GM23248 (cell line): ENCODE measurements around the gene RAB31. TPM values are rescaled to one million over a fixed set of nuclear protein-coding genes. Genes with fewer than 3 reads are reported as not detected.

Experiments used
- DNase-seq: peaks from one replicate; pipeline ENCODE4 v3.0.0-alpha.2; 2015
- H2AFZ ChIP-seq: fragments of 200-600 bp; sonication (generic); 2 replicates; pipeline ENCODE4 v1.6.1; 2016; ENCODE audit warnings: antibody characterized with exemption
- H3F3A ChIP-seq: fragments of 200-600 bp; sonication (generic); 2 replicates; pipeline ENCODE4 v1.6.1; 2016; ENCODE audit warnings: mild to moderate bottlenecking, antibody characterized with exemption, mixed run types; ENCODE audit not compliant: insufficient read depth
- H3K27ac ChIP-seq: fragments of 200-600 bp; sonication (generic); 2 replicates; pipeline ENCODE4 v1.5.1; 2016; ENCODE audit warnings: mild to moderate bottlenecking
- H3K27me3 ChIP-seq: fragments of 200-600 bp; sonication (generic); replicated peaks from 2 replicates; pipeline ENCODE4 v1.6.1; 2016; ENCODE audit warnings: mild to moderate bottlenecking; ENCODE audit not compliant: insufficient read depth
- H3K36me3 ChIP-seq: fragments of 200-600 bp; sonication (generic); 2 replicates; pipeline ENCODE4 v1.6.1; 2016; ENCODE audit warnings: low read depth, mild to moderate bottlenecking
- H3K4me1 ChIP-seq: fragments of 200-600 bp; sonication (generic); 2 replicates; pipeline ENCODE4 v1.6.1; 2016; ENCODE audit warnings: mild to moderate bottlenecking; ENCODE audit not compliant: insufficient read depth
- H3K4me2 ChIP-seq: fragments of 200-600 bp; sonication (generic); one replicate; pipeline ENCODE4 v1.6.1; 2016; ENCODE audit warnings: mild to moderate bottlenecking; ENCODE audit not compliant: unreplicated experiment
- H3K4me3 ChIP-seq: fragments of 200-600 bp; sonication (generic); 2 replicates; pipeline ENCODE4 v1.5.1; 2016; ENCODE audit warnings: mild to moderate bottlenecking
- H3K79me2 ChIP-seq: fragments of 200-600 bp; sonication (generic); 2 replicates; pipeline ENCODE4 v1.6.1; 2016; ENCODE audit warnings: mild to moderate bottlenecking; ENCODE audit not compliant: insufficient read depth
- H3K9ac ChIP-seq: fragments of 200-600 bp; sonication (generic); 2 replicates; pipeline ENCODE4 v1.6.1; 2016; ENCODE audit warnings: mild to moderate bottlenecking
- H3K9me2 ChIP-seq: fragments of 200-600 bp; sonication (generic); 2 replicates; pipeline ENCODE4 v1.6.1; 2016; ENCODE audit warnings: mixed run types, mild to moderate bottlenecking, moderate library complexity; ENCODE audit not compliant: insufficient read depth
- H3K9me3 ChIP-seq: fragments of 200-600 bp; sonication (generic); one replicate; pipeline ENCODE4 v1.6.1; 2017; ENCODE audit warnings: low read depth
- H4K20me1 ChIP-seq: fragments of 200-600 bp; sonication (generic); 2 replicates; pipeline ENCODE4 v1.6.0; 2016; ENCODE audit not compliant: insufficient read depth
- EZH2 ChIP-seq: fragments of 200-600 bp; sonication (generic); IDR thresholded peaks from 2 replicates; pipeline ENCODE4 v1.6.1; 2018; ENCODE audit warnings: antibody characterized with exemption, mild to moderate bottlenecking; ENCODE audit not compliant: insufficient read depth, poor library complexity, severe bottlenecking
- EZH2phosphoT487 ChIP-seq: fragments of 200-600 bp; sonication (generic); IDR thresholded peaks from 2 replicates; pipeline ENCODE4 v1.6.1; 2018; ENCODE audit warnings: antibody characterized with exemption, moderate library complexity, mild to moderate bottlenecking, low read depth; ENCODE audit not compliant: insufficient read depth
- WGBS, 2 experiments: methylation state at CpG; one replicate each; pipeline ENCODE4 v1.1.6; 2015 to 2017; ENCODE audit warnings: low lambda C conversion rate in 2 of 2, low coverage in 1 of 2; ENCODE audit errors: missing lambda C conversion rate in 2 of 2; 5-methylcytosine and 5-hydroxymethylcytosine counted together
- in situ Hi-C: fragments of 300-500 bp; cut with MboI; formaldehyde crosslinking; loops from 2 replicates; pipeline ENCODE4 v1.15.0; 2020
- polyA plus RNA-seq: library from polyadenylated mRNA; unstranded; fragments of >200 nt; fragmentation: Nextera tagmentation; extraction: Ambion mirVana; gene quantifications from 2 replicates; pipeline ENCODE4 v1.2.1, GENCODE V29; 2016
- total RNA-seq: library from RNA; depleted of rRNA; stranded (reverse); fragments of >200 nt; shearing (Covaris generic); gene quantifications from 2 replicates; pipeline ENCODE4 v1.2.3, GENCODE V29; 2014

Gene RAB31
- total and polyA plus RNA-seq, 2 experiments from 2014 or later, result 49.2 to 144 TPM

DNA sequence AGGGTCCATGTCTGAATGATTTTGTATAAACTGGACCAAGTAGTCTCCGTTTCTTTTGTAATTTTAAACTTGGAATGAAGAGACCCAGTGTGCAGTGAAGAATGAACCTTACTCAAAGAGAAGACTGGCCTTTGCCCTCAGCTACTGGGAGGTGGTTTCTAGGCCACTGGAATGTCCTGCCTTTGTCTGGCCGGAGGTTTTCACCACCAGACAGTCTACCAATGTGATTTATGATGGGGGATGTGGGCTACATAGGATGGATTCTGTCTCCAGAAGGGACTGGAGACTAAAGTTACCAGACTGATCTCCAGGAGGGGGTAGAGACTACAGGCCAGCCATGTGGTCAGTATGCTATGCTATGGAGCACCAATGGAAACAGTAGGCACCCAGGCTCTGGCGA, 42.8 kb upstream of the RAB31 start:
- Histone ChIP-seq H3K4me2 (no peak overlapping the region), H3K36me3 (no peaks in the 10 kb centered on the region), H3K4me1 (no peaks in the 10 kb centered on the region), H3K27ac (no peak overlapping the region), H3K79me2 (no peaks in the 10 kb centered on the region), H3K9ac (no peak overlapping the region), H3K9me2 (no peaks in the 10 kb centered on the region), H2AFZ (no peak overlapping the region), H3K27me3 (no peaks in the 10 kb centered on the region), H3K4me3 (no peak overlapping the region), H3F3A (no peaks in the 10 kb centered on the region), H4K20me1 (no peaks in the 10 kb centered on the region), H3K9me3 (no peaks in the 10 kb centered on the region)
- in situ Hi-C loops, result no loop called here
- WGBS, 2 experiments, result 71 to 75% methylated on average over 3 of the region's 3 CpGs
- TF ChIP-seq EZH2 (no peak), EZH2phosphoT487 (no peak)
- no peak for DNase-seq

GRCh38 chr18:9666548-9666947, 41.6 kb upstream of the RAB31 start:
- H3K36me3 ChIP-seq, result no peaks in the 10 kb centered on the region
- no peaks in the 10 kb centered on the region for H4K20me1 ChIP-seq
- H3K79me2 ChIP-seq, result no peaks in the 10 kb centered on the region
- H3K27me3 ChIP-seq, result no peaks in the 10 kb centered on the region
- no peak overlapping the region for H3K9ac ChIP-seq
- no peaks in the 10 kb centered on the region for H3K4me1 ChIP-seq
- no peaks in the 10 kb centered on the region for H3F3A ChIP-seq
- H3K4me2 ChIP-seq, result no peak overlapping the region
- H3K9me2 ChIP-seq, result no peaks in the 10 kb centered on the region
- TF ChIP-seq EZH2 (no peak), EZH2phosphoT487 (no peak)
- 71 to 76% methylated on average over 3 of the region's 3 CpGs for WGBS, 2 experiments
- no peak for DNase-seq
- in situ Hi-C loops, result no loop called here
- H3K27ac ChIP-seq, result no peak overlapping the region
- no peak overlapping the region for H3K4me3 ChIP-seq
- H2AFZ ChIP-seq, result no peak overlapping the region
- H3K9me3 ChIP-seq, result no peaks in the 10 kb centered on the region

DNA sequence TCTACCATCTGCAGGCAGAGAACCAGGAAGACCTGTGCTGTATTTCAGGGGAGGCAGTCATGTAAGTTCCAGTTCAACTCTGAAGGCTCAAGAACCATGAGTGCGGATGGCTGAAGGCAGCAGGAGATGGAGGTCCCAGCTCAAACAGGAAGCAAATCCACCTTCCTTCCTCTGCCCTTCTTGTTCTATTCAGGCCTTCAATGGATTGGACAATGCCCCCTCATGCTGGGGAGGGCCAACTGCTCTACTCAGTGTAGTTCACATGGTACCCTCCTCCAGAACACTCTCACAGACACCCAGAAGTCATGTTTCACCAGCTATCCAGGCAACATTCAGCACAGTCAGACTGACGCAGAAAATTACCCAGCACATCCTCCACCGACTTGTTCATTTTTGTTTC, 39.1 kb upstream of the RAB31 start:
- no peaks in the 10 kb centered on the region for H3K27me3 ChIP-seq
- no peaks in the 10 kb centered on the region for H4K20me1 ChIP-seq
- 91 to 100% methylated on average over 3 of the region's 3 CpGs for WGBS, 2 experiments
- no peaks in the 10 kb centered on the region for H3K79me2 ChIP-seq
- in situ Hi-C loops, result no loop called here
- TF ChIP-seq EZH2 (no peak), EZH2phosphoT487 (no peak)
- DNase-seq, result no peak
- H3K4me3 ChIP-seq, result no peak overlapping the region
- no peak overlapping the region for H3K9ac ChIP-seq
- H3K36me3 ChIP-seq, result no peaks in the 10 kb centered on the region
- no peaks in the 10 kb centered on the region; the same call in 1 of the 2 replicates for H3F3A ChIP-seq
- no peaks in the 10 kb centered on the region for H3K9me3 ChIP-seq
- no peak overlapping the region for H3K4me2 ChIP-seq
- H3K4me1 ChIP-seq, result peaks cover 8% of the 10 kb centered on the region; the same call in 1 of the 2 replicates
- no peak overlapping the region for H3K27ac ChIP-seq
- no peak overlapping the region for H2AFZ ChIP-seq
- H3K9me2 ChIP-seq, result no peaks in the 10 kb centered on the region

GRCh38 chr18:9671214-9671613, 36.9 kb upstream of the RAB31 start:
- H3K27me3 ChIP-seq, result no peaks in the 10 kb centered on the region
- TF ChIP-seq EZH2phosphoT487, result no peak
- TF ChIP-seq EZH2, result no peak
- no peaks in the 10 kb centered on the region for H3K79me2 ChIP-seq
- no peaks in the 10 kb centered on the region for H3K9me2 ChIP-seq
- peaks cover 8% of the 10 kb centered on the region; the same call in 1 of the 2 replicates for H3K4me1 ChIP-seq
- no peak for DNase-seq
- no peak overlapping the region for H3K4me2 ChIP-seq
- no peaks in the 10 kb centered on the region for H3K9me3 ChIP-seq
- no peak overlapping the region for H3K4me3 ChIP-seq
- WGBS, 2 experiments, result 92 to 93% methylated on average over 7 of the region's 7 CpGs
- no peaks in the 10 kb centered on the region for H3K36me3 ChIP-seq
- no peak overlapping the region for H2AFZ ChIP-seq
- H4K20me1 ChIP-seq, result no peaks in the 10 kb centered on the region
- in situ Hi-C loops, result no loop called here
- no peaks in the 10 kb centered on the region; the same call in 1 of the 2 replicates for H3F3A ChIP-seq
- no peak overlapping the region for H3K27ac ChIP-seq
- H3K9ac ChIP-seq, result no peak overlapping the region
